Suprapubic skin (tissue), 4 donors: ENCODE results near the gene RALGPS1.

Source experiments
- CTCF ChIP-seq, 2 donors: fragments of 200-600 bp in 1 of 2; fragments of 450-650 bp in 1 of 2; sonication (generic) in 1 of 2; IDR thresholded peaks; one replicate each; pipeline ENCODE4 v1.5.1; 2016 to 2019; ENCODE audit warnings: antibody characterized with exemption in 2 of 2, mild to moderate bottlenecking in 1 of 2, moderate library complexity in 1 of 2
- EP300 ChIP-seq: sonication (generic); formaldehyde crosslinking; IDR thresholded peaks from one replicate; pipeline ENCODE4 v1.6.1; 2017; ENCODE audit warnings: antibody characterized with exemption
- POLR2A ChIP-seq, 2 donors: fragments of 450-650 bp; IDR thresholded peaks; one replicate each; pipeline ENCODE4 v1.6.1; 2017; ENCODE audit warnings: antibody characterized with exemption in 2 of 2, mild to moderate bottlenecking in 2 of 2, moderate library complexity in 2 of 2
- POLR2AphosphoS5 ChIP-seq, 3 donors: sonication (generic); formaldehyde crosslinking; IDR thresholded peaks; one replicate each; pipeline ENCODE4 v1.6.1; 2017; ENCODE audit warnings: antibody characterized with exemption in 3 of 3

GRCh38 chr9:126916909-126917308 is 2.3 kb downstream of the RALGPS1 start:
- no peak for TF ChIP-seq CTCF (IDR thresholded peaks at IDR 0.05)
- no peak for TF ChIP-seq POLR2AphosphoS5 (IDR thresholded peaks at IDR 0.05)
- TF ChIP-seq POLR2A (IDR thresholded peaks at IDR 0.05) = no peak
- TF ChIP-seq EP300 = no peak
